DLD1 (cell line): ENCODE data around the gene PRELP.

Source experiments
- in situ Hi-C: cut with HindIII; loops from 2 replicates; pipeline ENCODE4 v1.10.0; 2017; ENCODE audit warnings: low sequenced_read_pairs

The PRELP gene

DNA sequence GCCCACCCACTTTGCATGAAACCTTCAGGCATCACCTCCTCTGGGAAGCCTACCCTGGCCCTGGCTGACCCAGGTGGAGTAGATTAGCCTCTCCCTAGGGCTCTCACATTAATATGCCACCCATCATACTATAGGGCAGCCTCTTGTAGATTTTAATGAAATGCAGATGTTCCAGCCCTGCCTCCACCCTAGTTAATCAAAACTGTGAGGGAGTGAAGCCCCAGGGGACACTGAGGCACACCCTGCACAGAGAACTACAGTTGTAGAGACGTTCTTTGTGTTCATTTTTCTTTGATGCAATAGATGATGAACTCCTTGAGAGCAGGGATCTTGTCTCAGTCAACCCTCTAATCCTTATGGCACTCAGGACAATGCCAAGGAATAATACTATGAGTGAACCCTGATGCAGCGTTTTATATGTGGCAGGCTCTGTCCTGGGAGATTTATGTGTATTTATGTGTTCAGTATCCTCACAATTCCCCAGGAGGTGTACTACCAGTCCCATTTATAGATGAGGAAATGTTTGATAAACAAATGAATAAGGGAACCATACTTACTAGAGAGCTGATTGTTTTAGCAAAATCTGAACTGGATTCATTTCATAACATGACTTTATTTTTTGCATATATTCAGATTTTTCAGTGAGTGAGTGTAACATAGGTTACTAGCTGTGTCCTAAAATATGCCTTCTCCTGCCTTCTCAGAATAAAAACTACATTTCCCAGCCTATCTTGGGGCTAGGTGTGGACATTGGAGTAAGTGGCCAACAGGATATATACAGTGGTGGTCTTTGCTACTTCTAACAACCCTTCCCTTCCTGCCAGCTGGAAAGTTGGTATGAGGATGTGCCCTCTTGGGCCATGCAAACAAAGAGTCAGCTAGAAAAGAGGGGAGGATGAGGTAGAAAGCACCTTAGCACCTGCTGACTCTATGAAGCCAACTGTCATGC is 23.5 kb upstream of the PRELP start:
- in situ Hi-C loops, result loop anchor here (25.0 kb wide), 1 partner anchor 90 kb away; the partner anchor contains the start of gene FMOD

DNA sequence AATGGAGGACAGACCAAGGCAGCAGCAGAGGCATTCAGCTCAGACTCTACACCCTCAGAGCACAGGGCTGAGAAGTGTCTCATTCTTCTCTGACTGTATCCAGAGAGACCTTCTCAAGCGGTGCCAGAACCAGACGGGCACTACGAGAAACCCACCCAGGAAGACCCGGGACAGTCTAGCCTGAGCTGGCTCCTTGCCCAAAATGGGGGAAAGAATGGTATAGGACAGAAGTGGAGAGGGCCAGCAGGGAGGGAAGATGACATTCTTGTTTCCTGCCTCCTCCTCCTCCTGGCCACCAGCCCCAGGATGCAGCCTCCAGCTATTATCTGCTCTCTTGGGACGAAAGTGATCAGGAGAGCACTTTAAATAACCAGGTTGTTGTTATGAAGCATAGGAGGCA is 22.6 kb upstream of the PRELP start:
- in situ Hi-C loops, result loop anchor here (25.0 kb wide), 1 partner anchor 91 kb away; the partner anchor contains the start of gene FMOD

DNA sequence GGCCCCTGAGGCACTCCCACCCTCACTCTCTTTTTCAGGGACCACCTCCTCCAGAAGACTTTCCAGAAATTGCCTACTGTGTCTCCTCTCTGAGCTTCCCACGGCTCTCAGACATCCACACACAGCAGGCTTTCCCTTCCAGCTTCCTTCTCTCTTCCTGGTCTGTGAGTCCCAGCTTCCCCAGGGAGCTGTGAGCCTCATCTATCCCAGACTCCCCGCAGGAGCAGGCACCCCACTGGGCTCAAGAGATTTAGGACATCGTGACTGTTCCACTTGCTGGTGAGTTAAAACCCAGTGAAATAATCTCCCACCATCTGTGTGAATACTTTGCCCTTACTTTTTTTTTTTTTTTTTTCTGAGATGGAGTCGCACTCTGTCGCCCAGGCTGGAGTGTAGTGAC is 22.0 kb upstream of the PRELP start:
- in situ Hi-C loops, result loop anchor here (25.0 kb wide), 1 partner anchor 91 kb away; the partner anchor contains the start of gene FMOD

- in situ Hi-C loops, result loop anchor here (25.0 kb wide), 1 partner anchor 93 kb away; the partner anchor contains the start of gene FMOD
Observed at GRCh38 chr1:203454986-203455471, 20.6 kb upstream of the PRELP start.

DNA sequence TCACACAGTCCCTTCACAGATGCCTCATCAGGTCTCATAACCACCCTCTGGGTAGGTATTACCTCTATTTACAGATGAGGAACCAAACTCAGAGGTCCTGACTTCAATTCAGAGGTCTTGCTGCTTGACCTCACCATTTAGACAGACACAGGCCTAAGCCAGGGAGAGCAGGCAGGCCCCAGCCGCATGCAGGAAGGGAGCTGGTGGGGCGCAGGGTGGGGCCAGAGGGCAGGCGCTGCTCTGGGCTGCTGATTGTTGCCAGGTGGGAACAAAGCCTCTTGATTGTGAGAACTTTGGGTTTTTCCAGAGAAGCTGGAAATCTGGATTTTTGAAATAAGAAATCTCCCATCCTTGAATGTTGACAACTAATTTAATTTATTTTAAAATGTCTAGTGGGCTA is 19.9 kb upstream of the PRELP start:
- in situ Hi-C loops, result loop anchor here (25.0 kb wide), 1 partner anchor 93 kb away; the partner anchor contains the start of gene FMOD

DNA sequence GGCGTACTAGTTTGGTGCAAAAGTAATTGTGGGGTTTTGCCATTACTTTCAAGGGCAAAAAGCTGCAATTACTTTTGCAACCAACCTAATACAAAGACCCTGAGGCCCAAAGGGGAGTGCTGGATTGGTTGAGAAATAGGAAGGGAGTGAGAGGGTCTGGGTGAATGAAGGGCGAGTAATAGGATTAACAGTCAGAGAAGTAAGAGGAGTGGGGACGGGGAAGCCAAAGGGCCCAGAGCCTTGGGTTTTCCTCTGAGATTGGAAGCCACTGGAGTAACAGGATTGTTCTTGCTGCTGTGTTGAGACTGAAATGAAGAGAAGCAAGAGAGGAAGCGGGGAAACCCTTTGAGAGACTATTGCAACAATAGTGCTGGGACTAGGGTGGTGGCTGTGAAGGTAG is 19.0 kb upstream of the PRELP start:
- in situ Hi-C loops, result loop anchor here (25.0 kb wide), 1 partner anchor 94 kb away; the partner anchor contains the start of gene FMOD

DNA sequence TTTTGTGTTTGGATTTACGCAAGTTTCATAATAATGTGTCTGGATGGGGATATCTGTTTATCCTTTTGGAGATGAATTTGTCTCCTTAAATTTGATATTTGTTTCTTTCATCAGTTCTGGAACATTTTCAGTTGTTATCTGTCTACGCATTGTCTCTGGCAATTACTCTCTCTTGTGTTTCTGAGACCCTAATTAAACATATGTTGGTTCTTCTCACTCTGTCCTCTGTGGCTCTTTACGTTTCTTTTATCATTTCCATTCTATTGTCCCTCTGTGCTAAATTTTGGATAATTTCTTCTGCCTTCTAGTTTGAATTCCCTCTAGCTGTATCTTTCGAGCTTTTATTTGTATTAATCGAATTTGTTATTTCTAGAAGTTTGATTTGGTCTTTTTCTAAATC is 17.5 kb upstream of the PRELP start:
- in situ Hi-C loops, result loop anchor here (25.0 kb wide), 1 partner anchor 96 kb away; the partner anchor contains the start of gene FMOD

- in situ Hi-C loops, result loop anchor here (25.0 kb wide), 1 partner anchor 97 kb away; the partner anchor contains the start of gene FMOD
Observed at GRCh38 chr1:203459671-203460201, 15.9 kb upstream of the PRELP start.

DNA sequence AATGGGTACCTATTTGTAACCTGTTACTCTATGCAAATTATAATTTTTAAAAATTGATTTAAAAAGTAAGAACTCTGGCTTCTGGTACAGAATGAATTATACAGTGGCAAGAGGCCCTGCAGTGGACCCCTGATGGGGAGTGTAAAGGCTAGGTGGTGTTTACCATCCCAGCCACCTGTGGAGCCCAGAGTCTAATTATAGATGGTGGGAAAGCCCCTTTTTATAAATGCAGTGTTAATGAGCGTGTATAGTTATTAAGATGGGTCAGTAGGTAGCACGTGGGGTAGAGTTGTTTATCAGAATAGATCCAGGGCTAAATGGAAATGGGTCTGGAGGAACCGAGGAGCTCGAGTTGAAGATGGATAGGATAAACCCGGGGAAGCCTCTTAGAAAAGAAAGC is 13.9 kb upstream of the PRELP start:
- in situ Hi-C loops, result loop anchor here (25.0 kb wide), 1 partner anchor 99 kb away; the partner anchor contains the start of gene FMOD

GRCh38 chr1:203462143-203462542 is 13.5 kb upstream of the PRELP start:
- in situ Hi-C loops, result loop anchor here (25.0 kb wide), 1 partner anchor 100 kb away; the partner anchor contains the start of gene FMOD

DNA sequence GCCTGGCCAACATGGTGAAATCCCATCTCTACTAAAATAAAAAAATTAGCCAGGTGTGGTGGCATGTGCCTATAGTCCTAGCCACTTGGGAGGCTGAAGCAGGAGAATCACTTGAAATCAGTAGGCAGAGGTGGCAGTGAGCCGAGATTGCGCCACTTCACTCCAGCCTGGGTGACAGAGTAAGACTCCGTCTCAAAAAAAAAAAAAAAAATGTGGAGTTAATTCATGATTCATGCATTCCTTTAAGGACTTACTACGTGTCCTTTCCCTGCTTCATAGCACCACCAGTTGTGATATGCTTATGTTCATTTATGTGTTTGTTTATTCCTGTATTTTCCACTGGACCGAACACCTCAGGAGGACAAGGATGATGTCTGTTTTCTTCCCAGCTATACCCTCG is 12.7 kb upstream of the PRELP start:
- in situ Hi-C loops, result loop anchor here (25.0 kb wide), 1 partner anchor 101 kb away; the partner anchor contains the start of gene FMOD

GRCh38 chr1:203463469-203464062 is 12.0 kb upstream of the PRELP start:
- in situ Hi-C loops, result loop anchor here (25.0 kb wide), 1 partner anchor 101 kb away; the partner anchor contains the start of gene FMOD

GRCh38 chr1:203464226-203464625 is 11.4 kb upstream of the PRELP start:
- in situ Hi-C loops, result loop anchor here (25.0 kb wide), 1 partner anchor 102 kb away; the partner anchor contains the start of gene FMOD

DNA sequence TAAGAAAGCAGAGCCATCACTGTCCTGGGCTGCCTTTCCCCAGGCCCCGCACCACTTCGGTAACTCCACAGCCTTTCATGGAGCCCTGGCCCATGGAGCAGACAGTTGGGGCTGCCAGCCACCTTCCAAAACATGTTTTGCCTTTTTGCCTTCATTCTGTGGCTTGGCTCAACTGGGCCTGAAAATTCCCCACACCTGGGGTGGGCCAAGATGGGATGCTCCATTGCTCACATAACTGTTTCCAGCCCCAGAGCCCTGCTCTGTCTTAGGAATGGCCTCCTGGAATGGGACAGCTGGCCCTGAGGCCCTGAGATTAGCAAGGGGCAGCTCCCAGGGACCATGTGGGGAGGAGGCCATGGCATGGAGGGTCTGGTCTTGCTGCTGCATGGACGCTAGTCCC is 10.9 kb upstream of the PRELP start:
- in situ Hi-C loops, result loop anchor here (25.0 kb wide), 1 partner anchor 102 kb away; the partner anchor contains the start of gene FMOD

GRCh38 chr1:203465146-203465798 is 10.3 kb upstream of the PRELP start:
- in situ Hi-C loops, result loop anchor here (25.0 kb wide), 1 partner anchor 103 kb away; the partner anchor contains the start of gene FMOD

GRCh38 chr1:203465948-203466347 is 9.7 kb upstream of the PRELP start:
- in situ Hi-C loops, result loop anchor here (25.0 kb wide), 1 partner anchor 104 kb away; the partner anchor contains the start of gene FMOD

- in situ Hi-C loops, result loop anchor here (25.0 kb wide), 1 partner anchor 105 kb away; the partner anchor contains the start of gene FMOD
Observed at GRCh38 chr1:203466906-203467549, 8.6 kb upstream of the PRELP start.

GRCh38 chr1:203467550-203467921 is 8.1 kb upstream of the PRELP start:
- in situ Hi-C loops, result loop anchor here (25.0 kb wide), 1 partner anchor 105 kb away; the partner anchor contains the start of gene FMOD

DNA sequence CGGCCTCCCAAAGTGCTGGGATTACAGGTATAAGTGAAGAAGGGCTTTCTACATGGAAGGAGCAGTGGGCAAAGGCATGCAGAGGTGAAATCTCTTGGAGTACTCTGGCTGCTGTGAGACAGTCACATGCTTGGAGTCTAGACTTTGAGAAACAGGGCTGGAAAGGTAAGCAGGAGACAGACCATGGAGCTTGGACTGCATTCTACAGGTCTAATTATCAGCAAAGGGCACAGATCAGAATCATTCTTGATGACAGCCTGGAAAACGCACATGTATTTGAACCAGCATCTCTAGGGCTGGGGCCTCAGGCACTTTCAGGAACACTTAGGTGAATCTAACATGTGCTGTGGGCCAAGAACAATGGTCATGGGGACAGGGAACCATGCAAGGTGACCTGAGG is 7.3 kb upstream of the PRELP start:
- in situ Hi-C loops, result loop anchor here (25.0 kb wide), 1 partner anchor 106 kb away; the partner anchor contains the start of gene FMOD
